Measurements from ENCODE around the gene ASTN2.

The ASTN2 gene

GRCh38 chr9:116816484-116816883, 598.4 kb downstream of the ASTN2 start:
- no peaks in the 10 kb centered on the region for H3K27me3 ChIP-seq (ENCODE audit: insufficient read depth, low read length)
- H3K79me2 ChIP-seq (ENCODE audit: control insufficient read depth, insufficient read depth, low read length, unreplicated experiment) = no peaks in the 10 kb centered on the region
- H3K27ac ChIP-seq (ENCODE audit: low read depth, low read length) = no peak overlapping the region
- no peak overlapping the region for H3K4me3 ChIP-seq (ENCODE audit: low read depth, low read length)
- no peaks in the 10 kb centered on the region for H3K36me3 ChIP-seq (ENCODE audit: insufficient read depth, low read length)
- H3K4me1 ChIP-seq (ENCODE audit: control insufficient read depth, insufficient read depth, low read length, unreplicated experiment) = no peaks in the 10 kb centered on the region
- no peak overlapping the region for H2AFZ ChIP-seq (ENCODE audit: low read length, unreplicated experiment)

- H3K27ac ChIP-seq (ENCODE audit: low read depth, low read length) = no peak overlapping the region
- no peaks in the 10 kb centered on the region for H3K79me2 ChIP-seq (ENCODE audit: control insufficient read depth, insufficient read depth, low read length, unreplicated experiment)
- H2AFZ ChIP-seq (ENCODE audit: low read length, unreplicated experiment) = no peak overlapping the region
- H3K27me3 ChIP-seq (ENCODE audit: insufficient read depth, low read length) = no peaks in the 10 kb centered on the region
- H3K4me1 ChIP-seq (ENCODE audit: control insufficient read depth, insufficient read depth, low read length, unreplicated experiment) = no peaks in the 10 kb centered on the region
- no peaks in the 10 kb centered on the region for H3K36me3 ChIP-seq (ENCODE audit: insufficient read depth, low read length)
- H3K4me3 ChIP-seq (ENCODE audit: low read depth, low read length) = no peak overlapping the region
Measured at GRCh38 chr9:116815835-116816234, 599.0 kb downstream of the ASTN2 start.

- H3K4me1 ChIP-seq (ENCODE audit: control insufficient read depth, insufficient read depth, low read length, unreplicated experiment) = no peaks in the 10 kb centered on the region
- no peaks in the 10 kb centered on the region for H3K79me2 ChIP-seq (ENCODE audit: control insufficient read depth, insufficient read depth, low read length, unreplicated experiment)
- H3K4me3 ChIP-seq (ENCODE audit: low read depth, low read length) = no peak overlapping the region
- no peak overlapping the region for H2AFZ ChIP-seq (ENCODE audit: low read length, unreplicated experiment)
- H3K27me3 ChIP-seq (ENCODE audit: insufficient read depth, low read length) = no peaks in the 10 kb centered on the region
- H3K36me3 ChIP-seq (ENCODE audit: insufficient read depth, low read length) = no peaks in the 10 kb centered on the region
- H3K27ac ChIP-seq (ENCODE audit: low read depth, low read length) = no peak overlapping the region
Measured at GRCh38 chr9:116813031-116813300, 601.9 kb downstream of the ASTN2 start.

- no peaks in the 10 kb centered on the region for H3K36me3 ChIP-seq (ENCODE audit: insufficient read depth, low read length)
- no peak overlapping the region for H2AFZ ChIP-seq (ENCODE audit: low read length, unreplicated experiment)
- no peak overlapping the region for H3K27ac ChIP-seq (ENCODE audit: low read depth, low read length)
- no peak overlapping the region for H3K4me3 ChIP-seq (ENCODE audit: low read depth, low read length)
- H3K4me1 ChIP-seq (ENCODE audit: control insufficient read depth, insufficient read depth, low read length, unreplicated experiment) = no peaks in the 10 kb centered on the region
- no peaks in the 10 kb centered on the region for H3K79me2 ChIP-seq (ENCODE audit: control insufficient read depth, insufficient read depth, low read length, unreplicated experiment)
- no peaks in the 10 kb centered on the region for H3K27me3 ChIP-seq (ENCODE audit: insufficient read depth, low read length)
Measured at GRCh38 chr9:116812231-116813030, 602.4 kb downstream of the ASTN2 start.

GRCh38 chr9:116809656-116810055, 605.2 kb downstream of the ASTN2 start:
- no peak overlapping the region for H2AFZ ChIP-seq (ENCODE audit: low read length, unreplicated experiment)
- H3K4me3 ChIP-seq (ENCODE audit: low read depth, low read length) = no peak overlapping the region
- no peak overlapping the region for H3K27ac ChIP-seq (ENCODE audit: low read depth, low read length)
- no peaks in the 10 kb centered on the region for H3K79me2 ChIP-seq (ENCODE audit: control insufficient read depth, insufficient read depth, low read length, unreplicated experiment)
- H3K27me3 ChIP-seq (ENCODE audit: insufficient read depth, low read length) = no peaks in the 10 kb centered on the region
- H3K4me1 ChIP-seq (ENCODE audit: control insufficient read depth, insufficient read depth, low read length, unreplicated experiment) = no peaks in the 10 kb centered on the region
- no peaks in the 10 kb centered on the region for H3K36me3 ChIP-seq (ENCODE audit: insufficient read depth, low read length)

GRCh38 chr9:116806075-116806474, 608.8 kb downstream of the ASTN2 start:
- H3K79me2 ChIP-seq (ENCODE audit: control insufficient read depth, insufficient read depth, low read length, unreplicated experiment) = no peaks in the 10 kb centered on the region
- no peak overlapping the region for H2AFZ ChIP-seq (ENCODE audit: low read length, unreplicated experiment)
- no peaks in the 10 kb centered on the region for H3K4me1 ChIP-seq (ENCODE audit: control insufficient read depth, insufficient read depth, low read length, unreplicated experiment)
- no peak overlapping the region for H3K4me3 ChIP-seq (ENCODE audit: low read depth, low read length)
- H3K36me3 ChIP-seq (ENCODE audit: insufficient read depth, low read length) = no peaks in the 10 kb centered on the region
- no peaks in the 10 kb centered on the region for H3K27me3 ChIP-seq (ENCODE audit: insufficient read depth, low read length)
- no peak overlapping the region for H3K27ac ChIP-seq (ENCODE audit: low read depth, low read length)

GRCh38 chr9:116800885-116801284, 614.0 kb downstream of the ASTN2 start:
- H3K79me2 ChIP-seq (ENCODE audit: control insufficient read depth, insufficient read depth, low read length, unreplicated experiment) = no peaks in the 10 kb centered on the region
- H3K4me3 ChIP-seq (ENCODE audit: low read depth, low read length) = no peak overlapping the region
- H3K36me3 ChIP-seq (ENCODE audit: insufficient read depth, low read length) = no peaks in the 10 kb centered on the region
- no peak overlapping the region for H3K27ac ChIP-seq (ENCODE audit: low read depth, low read length)
- no peaks in the 10 kb centered on the region for H3K4me1 ChIP-seq (ENCODE audit: control insufficient read depth, insufficient read depth, low read length, unreplicated experiment)
- no peaks in the 10 kb centered on the region for H3K27me3 ChIP-seq (ENCODE audit: insufficient read depth, low read length)
- H2AFZ ChIP-seq (ENCODE audit: low read length, unreplicated experiment) = no peak overlapping the region

- Histone ChIP-seq H3K4me1 (ENCODE audit: control insufficient read depth, insufficient read depth, low read length, unreplicated experiment) (no peaks in the 10 kb centered on the region), H3K36me3 (ENCODE audit: insufficient read depth, low read length) (no peaks in the 10 kb centered on the region), H3K27me3 (ENCODE audit: insufficient read depth, low read length) (no peaks in the 10 kb centered on the region), H2AFZ (ENCODE audit: low read length, unreplicated experiment) (no peak overlapping the region), H3K79me2 (ENCODE audit: control insufficient read depth, insufficient read depth, low read length, unreplicated experiment) (no peaks in the 10 kb centered on the region), H3K4me3 (ENCODE audit: low read depth, low read length) (no peak overlapping the region), H3K27ac (ENCODE audit: low read depth, low read length) (no peak overlapping the region)
Measured at GRCh38 chr9:116800074-116800473, 614.8 kb downstream of the ASTN2 start.

- Histone ChIP-seq H3K36me3 (ENCODE audit: insufficient read depth, low read length) (no peaks in the 10 kb centered on the region), H3K79me2 (ENCODE audit: control insufficient read depth, insufficient read depth, low read length, unreplicated experiment) (no peaks in the 10 kb centered on the region), H3K27me3 (ENCODE audit: insufficient read depth, low read length) (no peaks in the 10 kb centered on the region), H3K4me3 (ENCODE audit: low read depth, low read length) (no peak overlapping the region), H2AFZ (ENCODE audit: low read length, unreplicated experiment) (no peak overlapping the region), H3K4me1 (ENCODE audit: control insufficient read depth, insufficient read depth, low read length, unreplicated experiment) (no peaks in the 10 kb centered on the region), H3K27ac (ENCODE audit: low read depth, low read length) (no peak overlapping the region)
Measured at GRCh38 chr9:116798521-116798920, 616.3 kb downstream of the ASTN2 start.

GRCh38 chr9:116797276-116797675, 617.6 kb downstream of the ASTN2 start:
- no peaks in the 10 kb centered on the region for H3K79me2 ChIP-seq (ENCODE audit: control insufficient read depth, insufficient read depth, low read length, unreplicated experiment)
- H3K27me3 ChIP-seq (ENCODE audit: insufficient read depth, low read length) = no peaks in the 10 kb centered on the region
- no peaks in the 10 kb centered on the region for H3K4me1 ChIP-seq (ENCODE audit: control insufficient read depth, insufficient read depth, low read length, unreplicated experiment)
- H3K4me3 ChIP-seq (ENCODE audit: low read depth, low read length) = no peak overlapping the region
- H3K27ac ChIP-seq (ENCODE audit: low read depth, low read length) = no peak overlapping the region
- no peaks in the 10 kb centered on the region for H3K36me3 ChIP-seq (ENCODE audit: insufficient read depth, low read length)
- H2AFZ ChIP-seq (ENCODE audit: low read length, unreplicated experiment) = no peak overlapping the region

GRCh38 chr9:116796669-116797068, 618.2 kb downstream of the ASTN2 start:
- Histone ChIP-seq H3K27ac (ENCODE audit: low read depth, low read length) (no peak overlapping the region), H3K36me3 (ENCODE audit: insufficient read depth, low read length) (no peaks in the 10 kb centered on the region), H3K27me3 (ENCODE audit: insufficient read depth, low read length) (no peaks in the 10 kb centered on the region), H3K4me3 (ENCODE audit: low read depth, low read length) (no peak overlapping the region), H3K79me2 (ENCODE audit: control insufficient read depth, insufficient read depth, low read length, unreplicated experiment) (no peaks in the 10 kb centered on the region), H3K4me1 (ENCODE audit: control insufficient read depth, insufficient read depth, low read length, unreplicated experiment) (no peaks in the 10 kb centered on the region), H2AFZ (ENCODE audit: low read length, unreplicated experiment) (no peak overlapping the region)
